A673 (cell line): ENCODE measurements around the gene CNGA1. TPM values are rescaled to one million over a fixed set of nuclear protein-coding genes. Genes with fewer than 3 reads are reported as not detected.

Experiments used
- BruUV-seq: library from RNA; stranded (reverse); fragments of 400-500 nt; replicated peaks from 2 replicates; lab custom pipeline; 2021; lab: Mats Ljungman, UMichigan
- CTCF ChIA-PET: fragments of 300-600 bp; sonication (Branson Sonifier 250); formaldehyde crosslinking; loops from one replicate; lab custom pipeline; 2022; ENCODE audit warnings: antibody characterized with exemption; lab: Charles Lee
- POLR2A ChIA-PET: fragments of 300-600 bp; sonication (Branson Sonifier 250); formaldehyde crosslinking; loops from one replicate; lab custom pipeline; 2022; ENCODE audit warnings: antibody characterized with exemption; ENCODE audit not compliant: low non-redundant PET; lab: Charles Lee
- DNase-seq: peaks from one replicate; pipeline ENCODE4 v3.0.0-alpha.2; 2015; ENCODE audit warnings: low spot score
- H3K27ac ChIP-seq: fragments of 200-600 bp; sonication (generic); 2 replicates; pipeline ENCODE4 v1.5.1; 2016; ENCODE audit warnings: mixed run types, low read depth, mild to moderate bottlenecking, mixed read lengths, antibody characterized with exemption, low read length; ENCODE audit not compliant: poor library complexity, severe bottlenecking
- H3K27me3 ChIP-seq: fragments of 200-600 bp; sonication (generic); replicated peaks from 2 replicates; pipeline ENCODE4 v1.6.1; 2017; ENCODE audit warnings: mixed run types, low read depth, mild to moderate bottlenecking, mixed read lengths, antibody characterized with exemption, low read length; ENCODE audit not compliant: insufficient read depth, poor library complexity
- H3K36me3 ChIP-seq: fragments of 200-600 bp; sonication (generic); 2 replicates; pipeline ENCODE4 v1.6.1; 2016; ENCODE audit warnings: mixed run types, mild to moderate bottlenecking, mixed read lengths, antibody characterized with exemption, low read length; ENCODE audit not compliant: insufficient read depth, poor library complexity, severe bottlenecking
- H3K4me1 ChIP-seq: fragments of 200-600 bp; sonication (generic); 2 replicates; pipeline ENCODE4 v1.6.1; 2017; ENCODE audit warnings: mixed run types, mild to moderate bottlenecking, mixed read lengths, antibody characterized with exemption, low read length; ENCODE audit not compliant: insufficient read depth, poor library complexity, severe bottlenecking
- H3K4me3 ChIP-seq: fragments of 200-600 bp; sonication (generic); 2 replicates; pipeline ENCODE4 v1.5.1; 2016; ENCODE audit warnings: low read depth, mixed run types, mild to moderate bottlenecking, mixed read lengths, low read length; ENCODE audit not compliant: poor library complexity, severe bottlenecking
- H3K9me3 ChIP-seq: fragments of 200-600 bp; sonication (generic); 2 replicates; pipeline ENCODE4 v1.6.1; 2016; ENCODE audit warnings: mixed run types, low read depth, mild to moderate bottlenecking, mixed read lengths, antibody characterized with exemption, low read length; ENCODE audit not compliant: poor library complexity, severe bottlenecking
- CTCF ChIP-seq: fragments of 300-800, 200-600 bp; sonication (generic); conservative IDR thresholded peaks from 2 replicates; pipeline ENCODE4 v1.5.1; 2017; ENCODE audit warnings: low read depth, mild to moderate bottlenecking, antibody characterized with exemption, low read length, moderate library complexity, mixed read lengths
- EZH2 ChIP-seq: fragments of 200-600 bp; sonication (generic); IDR thresholded peaks from 2 replicates; pipeline ENCODE4 v1.6.1; 2017; ENCODE audit warnings: borderline replicate concordance, low read depth, mild to moderate bottlenecking, mixed read lengths, antibody characterized with exemption, low read length; ENCODE audit not compliant: poor library complexity, severe bottlenecking
- intact Hi-C: fragments of 100-400 bp; cut with micrococcal nuclease; formaldehyde crosslinking; loops from one replicate; pipeline ENCODE4 v1.10.0; 2022; ENCODE audit not compliant: unreplicated experiment
- total RNA-seq: library from RNA; stranded (reverse); gene quantifications from 2 replicates; pipeline ENCODE4 v1.2.3, GENCODE V29; 2021

The CNGA1 gene
- total RNA-seq, 1 experiment from 2014 or later: 0.39 TPM

- no peaks in the 10 kb centered on the region for H3K36me3 ChIP-seq
- no peak overlapping the region for H3K4me3 ChIP-seq
- no peaks in the 10 kb centered on the region for H3K4me1 ChIP-seq
- BruUV-seq: no TSS peak
- POLR2A ChIA-PET: no interaction called here
- CTCF ChIA-PET: no interaction called here
- DNase-seq: no peak
- TF ChIP-seq EZH2 (no peak), CTCF (no peak)
- no peaks in the 10 kb centered on the region for H3K27me3 ChIP-seq
- H3K9me3 ChIP-seq: no peaks in the 10 kb centered on the region
- H3K27ac ChIP-seq: no peak overlapping the region
- intact Hi-C loops: no loop called here
Measured at GRCh38 chr4:47954677-47955076, 61.8 kb downstream of the CNGA1 start.

- ChIA-PET CTCF (no interaction called here), POLR2A (no interaction called here)
- Histone ChIP-seq H3K4me3 (no peak overlapping the region), H3K9me3 (no peaks in the 10 kb centered on the region), H3K4me1 (no peaks in the 10 kb centered on the region), H3K36me3 (no peaks in the 10 kb centered on the region), H3K27ac (no peak overlapping the region), H3K27me3 (no peaks in the 10 kb centered on the region)
- no TSS peak for BruUV-seq
- intact Hi-C loops: no loop called here
- TF ChIP-seq EZH2 (no peak), CTCF (no peak)
- no peak for DNase-seq
Measured at GRCh38 chr4:47954245-47954644, 62.2 kb downstream of the CNGA1 start.

- H3K36me3 ChIP-seq: no peaks in the 10 kb centered on the region
- H3K4me1 ChIP-seq: no peaks in the 10 kb centered on the region
- BruUV-seq: no TSS peak
- TF ChIP-seq EZH2 (no peak), CTCF (no peak)
- no peak overlapping the region for H3K4me3 ChIP-seq
- DNase-seq: no peak
- no peaks in the 10 kb centered on the region for H3K9me3 ChIP-seq
- POLR2A ChIA-PET: no interaction called here
- intact Hi-C loops: no loop called here
- CTCF ChIA-PET: no interaction called here
- no peaks in the 10 kb centered on the region for H3K27me3 ChIP-seq
- H3K27ac ChIP-seq: no peak overlapping the region
Measured at GRCh38 chr4:47945930-47946726, 70.4 kb downstream of the CNGA1 start.
